Cardiac muscle cell (in vitro differentiated cells and primary cell): ENCODE results near the gene VPS35. TPM values are rescaled to one million over a fixed set of nuclear protein-coding genes. Genes with fewer than 3 reads are reported as not detected.

Experiments used
- DNase-seq, 2 donors: peaks; one replicate each; pipeline versions ENCODE4 v3.0.0 to v3.0.0-alpha.2; 2010 to 2017; ENCODE audit warnings: low read depth in 1 of 2, low spot score in 1 of 2
- H3K27ac ChIP-seq: fragments of 200-600 bp; sonication (generic); 2 replicates; pipeline ENCODE4 v1.5.1; 2016
- H3K27me3 ChIP-seq: fragments of 200-600 bp; sonication (generic); 2 replicates; pipeline ENCODE4 v1.6.0; 2016; ENCODE audit warnings: control low read depth
- H3K36me3 ChIP-seq: fragments of 200-600 bp; sonication (generic); 2 replicates; pipeline ENCODE4 v1.5.1; 2016; ENCODE audit warnings: control low read depth
- H3K4me1 ChIP-seq: fragments of 200-600 bp; sonication (generic); 2 replicates; pipeline ENCODE4 v1.8.1; 2017; ENCODE audit warnings: low read depth, mild to moderate bottlenecking, mixed run types
- H3K4me3 ChIP-seq: fragments of 200-600 bp; sonication (generic); 2 replicates; pipeline ENCODE4 v1.5.1; 2016; ENCODE audit warnings: mild to moderate bottlenecking
- H3K9me3 ChIP-seq: fragments of 200-600 bp; sonication (generic); 2 replicates; pipeline ENCODE4 v1.5.1; 2017; ENCODE audit warnings: low read depth, mild to moderate bottlenecking, control low read depth
- CTCF ChIP-seq: IDR thresholded peaks from 2 replicates; pipeline ENCODE4 v1.5.1; 2012; ENCODE audit warnings: low read depth, mild to moderate bottlenecking, low read length
- polyA plus RNA-seq: library from polyadenylated mRNA; unstranded; fragments of >200 nt; fragmentation: Nextera tagmentation; extraction: Ambion mirVana; gene quantifications from 2 replicates; pipeline ENCODE4 v1.2.1, GENCODE V29; 2016
- total RNA-seq: library from RNA; depleted of rRNA; stranded (reverse); fragments of >200 nt; gene quantifications from 2 replicates; pipeline ENCODE4 v1.2.3, GENCODE V29; 2016

Gene VPS35
- total and polyA plus RNA-seq, 2 experiments from 2014 or later: 58.9 to 111 TPM

- Histone ChIP-seq H3K4me3 (no peak overlapping the region), H3K27ac (peak overlapping the region; percentile 51), H3K27me3 (no peaks in the 10 kb centered on the region), H3K9me3 (no peaks in the 10 kb centered on the region), H3K4me1 (peaks cover 4% of the 10 kb centered on the region), H3K36me3 (peaks cover 38% of the 10 kb centered on the region)
- no peak for TF ChIP-seq CTCF
- DNase-seq: peak in 1 of 2 donors; percentile 73
These were observed 42.9 kb upstream of the VPS35 start for GRCh38 chr16:46731691-46732555.

- Histone ChIP-seq H3K9me3 (no peaks in the 10 kb centered on the region), H3K27ac (peak overlapping the region; percentile 51), H3K4me1 (peaks cover 4% of the 10 kb centered on the region), H3K4me3 (no peak overlapping the region), H3K36me3 (peaks cover 40% of the 10 kb centered on the region), H3K27me3 (no peaks in the 10 kb centered on the region)
- no peak for TF ChIP-seq CTCF
- DNase-seq: no peak
These were observed 42.1 kb upstream of the VPS35 start for GRCh38 chr16:46730801-46731690.

GRCh38 chr16:46730126-46730525, 41.1 kb upstream of the VPS35 start:
- Histone ChIP-seq H3K4me1 (peaks cover 4% of the 10 kb centered on the region), H3K4me3 (no peak overlapping the region), H3K9me3 (no peaks in the 10 kb centered on the region), H3K27me3 (no peaks in the 10 kb centered on the region), H3K36me3 (peaks cover 45% of the 10 kb centered on the region), H3K27ac (peak overlapping the region; percentile 51)
- DNase-seq: no peak
- TF ChIP-seq CTCF: no peak

GRCh38 chr16:46729326-46729995, 40.5 kb upstream of the VPS35 start:
- Histone ChIP-seq H3K36me3 (peaks cover 50% of the 10 kb centered on the region), H3K27me3 (no peaks in the 10 kb centered on the region), H3K4me1 (peaks cover 4% of the 10 kb centered on the region), H3K4me3 (no peak overlapping the region), H3K9me3 (no peaks in the 10 kb centered on the region), H3K27ac (peak overlapping the region; percentile 76)
- no peak for TF ChIP-seq CTCF
- DNase-seq: no peak

GRCh38 chr16:46728806-46729205, 39.8 kb upstream of the VPS35 start:
- H3K36me3 ChIP-seq: peaks cover 51% of the 10 kb centered on the region
- no peak for TF ChIP-seq CTCF
- no peaks in the 10 kb centered on the region for H3K27me3 ChIP-seq
- peaks cover 4% of the 10 kb centered on the region for H3K4me1 ChIP-seq
- peak overlapping the region; percentile 76 for H3K27ac ChIP-seq
- DNase-seq: no peak
- H3K9me3 ChIP-seq: no peaks in the 10 kb centered on the region
- H3K4me3 ChIP-seq: no peak overlapping the region
